SK-N-SH (cell line): ENCODE data around the gene PDZD8. TPM values are rescaled to one million over a fixed set of nuclear protein-coding genes. Genes with fewer than 3 reads are reported as not detected.

Experiments
- CTCF ChIA-PET: fragments of 300-600, 350-600 bp; formaldehyde crosslinking; extraction: SDS; loops from one replicate; lab custom pipeline; 2021; lab: Yijun Ruan, JAX
- POLR2A ChIA-PET: fragments of 350-600 bp; sonication (Branson Sonifier 250); formaldehyde crosslinking; extraction: SDS; loops from one replicate; lab custom pipeline; 2020; ENCODE audit warnings: antibody characterized with exemption, inconsistent platforms; lab: Yijun Ruan, JAX
- DNase-seq: peaks from one replicate; pipeline ENCODE4 v3.0.0; 2012
- H2AFZ ChIP-seq: fragments of 200-600 bp; sonication (generic); 2 replicates; pipeline ENCODE4 v1.8.1; 2016; ENCODE audit warnings: antibody characterized with exemption, mild to moderate bottlenecking, low read depth
- H3F3A ChIP-seq: fragments of 200-600 bp; sonication (generic); replicated peaks from 2 replicates; pipeline ENCODE3; 2016; ENCODE audit warnings: antibody characterized with exemption, mild to moderate bottlenecking; ENCODE audit not compliant: insufficient read depth
- H3K27ac ChIP-seq, 2 experiments: fragments of 200-500 bp in 1 of 2; fragments of 200-600 bp in 1 of 2; sonication (Bioruptor generic) in 1 of 2; sonication (generic), shearing (Covaris generic) in 1 of 2; 2 replicates each; pipeline versions ENCODE4 v1.5.1 to v1.6.1; 2014 to 2016; ENCODE audit warnings: low read depth in 2 of 2, inconsistent platforms in 1 of 2, low read length in 1 of 2, mild to moderate bottlenecking in 1 of 2, mixed read lengths in 1 of 2
- H3K27me3 ChIP-seq: fragments of 200-600 bp; sonication (generic), shearing (Covaris generic); 2 replicates; pipeline ENCODE4 v1.6.1; 2016; ENCODE audit warnings: mixed run types; ENCODE audit not compliant: insufficient read depth
- H3K36me3 ChIP-seq, 2 experiments: fragments of 200-500 bp in 1 of 2; fragments of 200-600 bp in 1 of 2; sonication (Bioruptor generic) in 1 of 2; sonication (generic) in 1 of 2; replicated peaks in 1 of 2; 2 replicates each; pipeline versions ENCODE3 to v1.5.1; 2014 to 2016; ENCODE audit warnings: low read length in 1 of 2, mild to moderate bottlenecking in 1 of 2; ENCODE audit not compliant: insufficient read depth in 2 of 2, control insufficient read depth in 1 of 2
- H3K4me1 ChIP-seq, 2 experiments: fragments of 200-500 bp in 1 of 2; fragments of 200-600 bp in 1 of 2; sonication (Bioruptor generic) in 1 of 2; sonication (generic), shearing (Covaris generic) in 1 of 2; 2 replicates each; pipeline versions ENCODE4 v1.5.1 to v1.6.1; 2014 to 2016; ENCODE audit warnings: low read depth in 1 of 2, low read length in 1 of 2, mixed run types in 1 of 2; ENCODE audit not compliant: insufficient read depth in 2 of 2, control insufficient read depth in 1 of 2
- H3K4me2 ChIP-seq: fragments of 200-600 bp; sonication (generic), shearing (Covaris generic); 2 replicates; pipeline ENCODE4 v1.6.1; 2017; ENCODE audit warnings: mixed run types
- H3K4me3 ChIP-seq, 2 experiments: fragments of 200-500 bp in 1 of 2; fragments of 200-600 bp in 1 of 2; sonication (Bioruptor generic) in 1 of 2; sonication (generic), shearing (Covaris generic) in 1 of 2; 2 replicates each; pipeline versions ENCODE4 v1.5.1 to v1.8.1; 2014 to 2016; ENCODE audit warnings: low read depth in 2 of 2, inconsistent platforms in 1 of 2, low read length in 1 of 2, mild to moderate bottlenecking in 1 of 2, mixed read lengths in 1 of 2, moderate library complexity in 1 of 2
- H3K79me2 ChIP-seq: fragments of 200-600 bp; sonication (generic); 2 replicates; pipeline ENCODE4 v1.8.1; 2017; ENCODE audit warnings: mild to moderate bottlenecking; ENCODE audit not compliant: insufficient read depth
- H3K9ac ChIP-seq: fragments of 200-600 bp; sonication (generic); 2 replicates; pipeline ENCODE4 v1.6.1; 2017; ENCODE audit warnings: mixed run types
- H3K9me2 ChIP-seq: fragments of 200-600 bp; sonication (generic); 2 replicates; pipeline ENCODE4 v1.6.1; 2017; ENCODE audit warnings: mixed run types
- H3K9me3 ChIP-seq: fragments of 200-600 bp; sonication (generic); 2 replicates; pipeline ENCODE4 v1.6.1; 2017; ENCODE audit warnings: mixed run types, mild to moderate bottlenecking, moderate library complexity
- H4K20me1 ChIP-seq: fragments of 200-600 bp; sonication (generic); 2 replicates; pipeline ENCODE4 v1.6.1; 2017; ENCODE audit warnings: mild to moderate bottlenecking, mixed run types; ENCODE audit not compliant: insufficient read depth
- GABPA ChIP-seq: IDR thresholded peaks from 2 replicates; pipeline ENCODE4 v1.4.0; 2012; ENCODE audit warnings: low read depth, mild to moderate bottlenecking
- IRF3 ChIP-seq: fragments of 150-350 bp; IDR thresholded peaks from 2 replicates; pipeline ENCODE4 v1.6.1; 2016; ENCODE audit warnings: mild to moderate bottlenecking, low read depth, low read length
- MEF2A ChIP-seq: IDR thresholded peaks from 2 replicates; pipeline ENCODE4 v1.4.0; 2012; ENCODE audit warnings: low read depth, borderline replicate concordance
- PBX3 ChIP-seq: IDR thresholded peaks from 2 replicates; pipeline ENCODE4; 2012
- POLR2AphosphoS5 ChIP-seq: IDR thresholded peaks from 2 replicates; pipeline ENCODE4 v1.6.1; 2012; ENCODE audit warnings: low read depth, low read length
- SMC3 ChIP-seq: IDR thresholded peaks from 2 replicates; pipeline ENCODE4 v1.6.1; 2012; ENCODE audit warnings: low read depth, low read length, improper control_type of control experiment
- TCF12 ChIP-seq: IDR thresholded peaks from 2 replicates; pipeline ENCODE4 v1.4.0; 2012
- TEAD4 ChIP-seq: IDR thresholded peaks from 2 replicates; pipeline ENCODE4 v1.4.0; 2012; ENCODE audit warnings: mild to moderate bottlenecking, borderline replicate concordance; ENCODE audit not compliant: insufficient read depth
- WGBS: methylation state at CpG from one replicate; pipeline ENCODE4 v1.1.6; 2017; ENCODE audit warnings: low lambda C conversion rate; 5-methylcytosine and 5-hydroxymethylcytosine counted together
- polyA plus RNA-seq, 3 experiments: library from polyadenylated mRNA; depleted of rRNA; stranded (reverse); fragments of >200 nt; gene quantifications; 2 replicates each; pipeline ENCODE4 v1.2.3, GENCODE V29; 2012
- TF ChIP-seq, protein P1 (sequence below): fragments of 150-350 bp; IDR thresholded peaks from 2 replicates; pipeline ENCODE4 v1.6.1; 2017; ENCODE audit warnings: antibody characterized with exemption, low read length, low read depth, borderline replicate concordance

The PDZD8 gene
- polyA plus RNA-seq, 1 of the 3 experiments (the other 2 are of a cell fraction) = 6.6 TPM

DNA sequence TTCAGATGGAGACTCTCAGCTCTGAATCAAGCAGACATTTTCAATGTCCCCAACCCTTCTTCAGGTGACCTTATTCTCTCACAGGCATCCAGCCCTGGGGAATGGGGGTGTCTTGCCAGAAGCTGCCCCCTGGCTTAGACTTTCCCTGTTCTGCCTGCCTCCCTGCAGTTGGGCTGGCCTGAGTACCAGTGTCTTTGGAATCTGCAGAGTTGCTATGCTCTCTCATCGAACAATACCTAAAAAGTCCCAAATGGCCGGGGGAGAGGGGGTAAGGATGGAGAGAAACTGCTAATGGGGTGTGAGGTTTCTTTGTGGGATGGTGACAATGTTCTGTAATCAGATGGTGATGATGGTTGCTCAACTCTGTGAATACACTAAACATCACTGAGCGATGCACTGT lies 113.7 kb downstream of the PDZD8 start:
- H3K36me3 ChIP-seq = no peaks in the 10 kb centered on the region
- H3K4me3 ChIP-seq = no peak overlapping the region
- no peaks in the 10 kb centered on the region for H4K20me1 ChIP-seq
- no peak overlapping the region for H3K27ac ChIP-seq
- no peaks in the 10 kb centered on the region for H3K9me2 ChIP-seq
- DNase-seq = no peak
- no peaks in the 10 kb centered on the region; the same call in 1 of the 2 replicates for H3K27me3 ChIP-seq
- no peaks in the 10 kb centered on the region for H3F3A ChIP-seq
- H3K79me2 ChIP-seq = no peaks in the 10 kb centered on the region
- no peak overlapping the region for H2AFZ ChIP-seq
- CTCF ChIA-PET = interaction anchor here (0.6 to 2.6 kb wide), 2 partner anchors 45 to 1087 kb away, joined by 3 to 18 read pairs; no protein-coding TSS in a partner anchor
- H3K9me3 ChIP-seq = no peaks in the 10 kb centered on the region
- H3K9ac ChIP-seq = no peak overlapping the region
- POLR2A ChIA-PET = no interaction called here
- 64% methylated on average over 3 of the region's 3 CpGs for WGBS
- peaks cover 0 to 30% of the 10 kb centered on the region in 2 experiments; a peak in 1 of 4 replicates for H3K4me1 ChIP-seq
- no peak for TF ChIP-seq TCF12
- no peak for TF ChIP-seq GABPA
- H3K4me2 ChIP-seq = no peak overlapping the region

DNA sequence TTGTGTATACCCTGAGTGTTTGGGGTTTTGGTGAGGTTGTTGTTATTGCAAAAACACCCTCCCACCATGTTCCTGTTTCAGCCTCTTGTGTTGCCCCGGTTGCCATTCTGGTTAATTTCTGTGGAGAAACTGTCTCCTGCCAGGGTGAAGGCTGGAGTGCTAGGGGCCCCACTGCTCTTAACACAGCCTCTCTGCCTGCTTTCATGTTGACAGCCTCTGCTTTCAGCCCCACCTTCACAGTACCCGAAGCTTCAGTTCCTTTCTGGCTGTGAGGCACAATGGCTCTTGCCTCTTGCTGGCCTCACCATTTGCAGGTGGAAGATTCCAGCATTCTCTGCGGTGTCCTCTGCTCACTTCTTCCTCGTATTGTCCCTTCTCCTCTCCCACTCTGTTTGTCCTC lies 115.2 kb downstream of the PDZD8 start:
- TF ChIP-seq IRF3 (no peak), MEF2A (no peak), PBX3 (no peak), POLR2AphosphoS5 (no peak), SMC3 (no peak), TEAD4 (no peak)
- TF ChIP-seq, protein P1, sequence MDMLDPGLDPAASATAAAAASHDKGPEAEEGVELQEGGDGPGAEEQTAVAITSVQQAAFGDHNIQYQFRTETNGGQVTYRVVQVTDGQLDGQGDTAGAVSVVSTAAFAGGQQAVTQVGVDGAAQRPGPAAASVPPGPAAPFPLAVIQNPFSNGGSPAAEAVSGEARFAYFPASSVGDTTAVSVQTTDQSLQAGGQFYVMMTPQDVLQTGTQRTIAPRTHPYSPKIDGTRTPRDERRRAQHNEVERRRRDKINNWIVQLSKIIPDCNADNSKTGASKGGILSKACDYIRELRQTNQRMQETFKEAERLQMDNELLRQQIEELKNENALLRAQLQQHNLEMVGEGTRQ = no peak
- WGBS = 64% methylated on average over 4 of the region's 4 CpGs
- no peak overlapping the region for H2AFZ ChIP-seq
- ChIA-PET CTCF (no interaction called here), POLR2A (no interaction called here)
- no peaks in the 10 kb centered on the region; the same call in 1 of the 2 replicates for H3K27me3 ChIP-seq
- no peaks in the 10 kb centered on the region for H3K9me2 ChIP-seq
- H3K27ac ChIP-seq = no peak overlapping the region
- no peak overlapping the region for H3K9ac ChIP-seq
- H3K79me2 ChIP-seq = no peaks in the 10 kb centered on the region
- H3K9me3 ChIP-seq = no peaks in the 10 kb centered on the region
- no peak overlapping the region for H3K4me3 ChIP-seq
- no peak for DNase-seq
- H3K4me2 ChIP-seq = no peak overlapping the region
- H3K36me3 ChIP-seq = no peaks in the 10 kb centered on the region
- H3K4me1 ChIP-seq = peaks cover 0 to 24% of the 10 kb centered on the region in 2 experiments; a peak in 1 of 4 replicates
- no peaks in the 10 kb centered on the region for H3F3A ChIP-seq
- no peaks in the 10 kb centered on the region for H4K20me1 ChIP-seq
